Left colon (tissue), 2 donors: Measurements from ENCODE around the gene DISC1. TPM values are rescaled to one million over a fixed set of nuclear protein-coding genes. Genes with fewer than 3 reads are reported as not detected.
A peak's percentile ranks its signal among the peaks of the same experiment; 100 is the strongest.
"Not testable (repeated sequence)": the region's sequence is repeated elsewhere in the genome, so short reads cannot be mapped to it uniquely, and the experiment has no call there.

Source experiments
- ATAC-seq: fragments of 200-7000 bp; cut with Tn5 transposase; one replicate; pipeline ENCODE4 v1.9.1; 2020; ENCODE audit warnings: mild to moderate bottlenecking, moderate library complexity
- DNase-seq, 2 donors: peaks; one replicate each; pipeline ENCODE4 v3.0.0-alpha.2; 2020
- intact Hi-C, 2 donors: fragments of 100-400 bp; cut with DNase I in 1 of 2; cut with micrococcal nuclease in 1 of 2; formaldehyde crosslinking; loops; one replicate each; pipeline versions ENCODE4 v1.11.2 to v1.14.0; 2022; cut with DNase I, micrococcal nuclease
- total RNA-seq, 2 donors: library from RNA; stranded (reverse); fragmentation: NEBNext Ultra II Directional; extraction: Animal tissue kit (Norgen Biotek cat#: 25700); gene quantifications; one replicate each; pipeline ENCODE4 v1.2.1, GENCODE V29; 2021
- donor health status: DM: no; HTN: no; CAD: no.
- donor health status: DM: yes; HTN: yes; CAD: no.

The DISC1 gene
- total RNA-seq, 2 donors from 2014 or later = 9.2 to 12.8 TPM

- intact Hi-C loops = no loop called here
- ATAC-seq (no peak), DNase-seq (no peak)
Measured at GRCh38 chr1:231925864-231926263, 299.3 kb downstream of the DISC1 start.

GRCh38 chr1:231926340-231926739, 299.8 kb downstream of the DISC1 start:
- ATAC-seq (no peak), DNase-seq (no peak)
- intact Hi-C loops = no loop called here

- intact Hi-C loops = no loop called here
- DNase-seq (no peak), ATAC-seq (no peak)
Measured at GRCh38 chr1:231926933-231927332, 300.3 kb downstream of the DISC1 start.

- DNase-seq (no peak), ATAC-seq (no peak)
- intact Hi-C loops = no loop called here
Measured at GRCh38 chr1:231927431-231927830, 300.8 kb downstream of the DISC1 start.

- intact Hi-C loops = no loop called here
- DNase-seq = no peak
- no peak for ATAC-seq
Measured at GRCh38 chr1:231929311-231929710, 302.7 kb downstream of the DISC1 start.

GRCh38 chr1:231930257-231930947, 303.8 kb downstream of the DISC1 start:
- DNase-seq (no peak), ATAC-seq (no peak)
- intact Hi-C loops = no loop called here

GRCh38 chr1:231931146-231931545, 304.6 kb downstream of the DISC1 start:
- intact Hi-C loops = no loop called here
- no peak for ATAC-seq
- DNase-seq = no peak

GRCh38 chr1:231931846-231932454, 305.4 kb downstream of the DISC1 start:
- intact Hi-C loops = no loop called here
- DNase-seq = no peak
- ATAC-seq = no peak

- intact Hi-C loops = no loop called here
- DNase-seq = peak in 1 of 2 donors; percentile 23
- peak; percentile 77 for ATAC-seq
Measured at GRCh38 chr1:231933711-231934626, 307.4 kb downstream of the DISC1 start.

GRCh38 chr1:231934797-231935196, 308.2 kb downstream of the DISC1 start:
- DNase-seq (no peak), ATAC-seq (peak; percentile 89)
- intact Hi-C loops = no loop called here

- DNase-seq = no peak
- intact Hi-C loops = no loop called here
- peak; percentile 42 for ATAC-seq
Measured at GRCh38 chr1:231935856-231936255, 309.3 kb downstream of the DISC1 start.

- no peak for ATAC-seq
- intact Hi-C loops = no loop called here
- peak; percentile 36 to 40 for DNase-seq
Measured at GRCh38 chr1:231936983-231937775, 310.6 kb downstream of the DISC1 start.

- intact Hi-C loops = no loop called here
- DNase-seq (no peak), ATAC-seq (no peak)
Measured at GRCh38 chr1:231938211-231938610, 311.6 kb downstream of the DISC1 start.

GRCh38 chr1:231938711-231939110, 312.1 kb downstream of the DISC1 start:
- no peak for ATAC-seq
- intact Hi-C loops = no loop called here
- no peak for DNase-seq

- intact Hi-C loops = no loop called here
- no peak for ATAC-seq
- no peak for DNase-seq
Measured at GRCh38 chr1:231939118-231939517, 312.5 kb downstream of the DISC1 start.

- DNase-seq = no peak
- intact Hi-C loops = no loop called here
- no peak for ATAC-seq
Measured at GRCh38 chr1:231940116-231940515, 313.5 kb downstream of the DISC1 start.

- ATAC-seq = peak; percentile 43
- intact Hi-C loops = no loop called here
- no peak for DNase-seq
Measured at GRCh38 chr1:231940701-231941100, 314.1 kb downstream of the DISC1 start.

- intact Hi-C loops = no loop called here
- no peak for ATAC-seq
Measured at GRCh38 chr1:231943084-231943483, 316.5 kb downstream of the DISC1 start.

GRCh38 chr1:231948102-231948501, 321.5 kb downstream of the DISC1 start:
- ATAC-seq, intact Hi-C loops, DNase-seq: not testable (repeated sequence)

More at GRCh38 chr1:231943084-231943483, 316.5 kb downstream of the DISC1 start:
- DNase-seq = no peak
